ENCODE results near the gene MPP4.

Gene MPP4

GRCh38 chr2:201649442-201649841 is 49.0 kb downstream of the MPP4 start:
- no peak overlapping the region for H3K4me3 ChIP-seq (replicated peaks; ENCODE audit: low read depth, low read length)
- TF ChIP-seq CTCF (IDR thresholded peaks at IDR 0.05; ENCODE audit: low read length, missing control alignments) = no peak
- DNase-seq (ENCODE audit: low read depth) = no peak

- TF ChIP-seq CTCF (IDR thresholded peaks at IDR 0.05; ENCODE audit: low read length, missing control alignments) = no peak
- DNase-seq (ENCODE audit: low read depth) = no peak
- H3K4me3 ChIP-seq (replicated peaks; ENCODE audit: low read depth, low read length) = no peak overlapping the region
These were observed 51.0 kb downstream of the MPP4 start for GRCh38 chr2:201647431-201647830.

- DNase-seq (ENCODE audit: low read depth) = peak; percentile 36
- no peak for TF ChIP-seq CTCF (IDR thresholded peaks at IDR 0.05; ENCODE audit: low read length, missing control alignments)
- peak overlapping the region; percentile 88 for H3K4me3 ChIP-seq (replicated peaks; ENCODE audit: low read depth, low read length)
These were observed 54.4 kb downstream of the MPP4 start for GRCh38 chr2:201644001-201644400.

GRCh38 chr2:201643216-201643890 is 55.1 kb downstream of the MPP4 start, which contains the start of gene TMEM237:
TMEM237 (minus strand) TSS chr2:201643503; CDS start chr2:201643400, 103 bp downstream.
- peak; percentile 32 for DNase-seq (ENCODE audit: low read depth)
- TF ChIP-seq CTCF (IDR thresholded peaks at IDR 0.05; ENCODE audit: low read length, missing control alignments) = no peak
- H3K4me3 ChIP-seq (replicated peaks; ENCODE audit: low read depth, low read length) = peak within 1 kb of the TSS; percentile 88

GRCh38 chr2:201642579-201643215 is 55.7 kb downstream of the MPP4 start:
- H3K4me3 ChIP-seq (replicated peaks; ENCODE audit: low read depth, low read length) = peak overlapping the region; percentile 88
- DNase-seq (ENCODE audit: low read depth) = peak; percentile 73
- TF ChIP-seq CTCF (IDR thresholded peaks at IDR 0.05; ENCODE audit: low read length, missing control alignments) = no peak

GRCh38 chr2:201642086-201642578 is 56.3 kb downstream of the MPP4 start:
- no peak for DNase-seq (ENCODE audit: low read depth)
- H3K4me3 ChIP-seq (replicated peaks; ENCODE audit: low read depth, low read length) = peak overlapping the region; percentile 88
- TF ChIP-seq CTCF (IDR thresholded peaks at IDR 0.05; ENCODE audit: low read length, missing control alignments) = no peak
